ENCODE results near the gene WDFY2.

WDFY2 gene

GRCh38 chr13:51550151-51550550 lies 34.1 kb upstream of the WDFY2 start:
- H3K27ac ChIP-seq (ENCODE audit: low read depth, low read length, severe bottlenecking), result no peak overlapping the region
- WGBS, 2 experiments (ENCODE audit: insufficient coverage in 2 of 2), result no CpG with 5 or more reads among the region's 1 CpG
- H3K9me3 ChIP-seq (ENCODE audit: control insufficient read depth, low read length), result no peaks in the 10 kb centered on the region
- H3K4me1 ChIP-seq (ENCODE audit: control insufficient read depth, insufficient read depth, low read length, poor library complexity, severe bottlenecking), result no peaks in the 10 kb centered on the region
- H3K36me3 ChIP-seq (ENCODE audit: control insufficient read depth, insufficient read depth, low read length), result no peaks in the 10 kb centered on the region
- H3K4me3 ChIP-seq (ENCODE audit: extremely low read depth, insufficient read depth, low read length, poor library complexity, severe bottlenecking), result no peak overlapping the region

DNA sequence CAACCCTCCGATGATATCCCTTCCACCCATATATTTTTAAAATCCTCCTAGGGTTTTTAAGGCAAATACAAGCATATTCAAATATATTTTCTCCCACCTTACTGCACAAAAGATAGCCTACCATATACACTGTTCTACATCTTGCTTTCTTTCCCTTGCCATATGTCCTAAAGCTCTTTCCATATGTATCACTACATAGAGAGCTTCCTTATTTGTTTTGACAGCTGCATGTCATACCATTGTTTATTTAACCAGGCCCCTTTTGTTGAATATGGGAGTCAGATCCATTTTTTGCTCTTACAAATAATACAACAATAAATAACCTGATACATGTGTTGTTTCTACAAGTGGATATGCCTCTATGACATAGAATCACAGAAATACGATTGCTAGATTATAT lies 32.8 kb upstream of the WDFY2 start:
- no peak overlapping the region for H3K4me3 ChIP-seq (ENCODE audit: extremely low read depth, insufficient read depth, low read length, poor library complexity, severe bottlenecking)
- H3K36me3 ChIP-seq (ENCODE audit: control insufficient read depth, insufficient read depth, low read length), result no peaks in the 10 kb centered on the region
- no peaks in the 10 kb centered on the region for H3K9me3 ChIP-seq (ENCODE audit: control insufficient read depth, low read length)
- WGBS, 2 experiments (ENCODE audit: insufficient coverage in 2 of 2), result 90 to 93% methylated on average over 1 of the region's 2 CpGs
- no peaks in the 10 kb centered on the region for H3K4me1 ChIP-seq (ENCODE audit: control insufficient read depth, insufficient read depth, low read length, poor library complexity, severe bottlenecking)
- no peak overlapping the region for H3K27ac ChIP-seq (ENCODE audit: low read depth, low read length, severe bottlenecking)

GRCh38 chr13:51552027-51552426 lies 32.2 kb upstream of the WDFY2 start:
- 94 to 100% methylated on average over 1 to 2 of the region's 2 CpGs for WGBS, 2 experiments (ENCODE audit: insufficient coverage in 2 of 2)
- no peaks in the 10 kb centered on the region for H3K36me3 ChIP-seq (ENCODE audit: control insufficient read depth, insufficient read depth, low read length)
- no peak overlapping the region for H3K27ac ChIP-seq (ENCODE audit: low read depth, low read length, severe bottlenecking)
- no peaks in the 10 kb centered on the region for H3K9me3 ChIP-seq (ENCODE audit: control insufficient read depth, low read length)
- no peaks in the 10 kb centered on the region for H3K4me1 ChIP-seq (ENCODE audit: control insufficient read depth, insufficient read depth, low read length, poor library complexity, severe bottlenecking)
- no peak overlapping the region for H3K4me3 ChIP-seq (ENCODE audit: extremely low read depth, insufficient read depth, low read length, poor library complexity, severe bottlenecking)

- H3K4me1 ChIP-seq (ENCODE audit: control insufficient read depth, insufficient read depth, low read length, poor library complexity, severe bottlenecking), result peaks cover 7% of the 10 kb centered on the region
- no peak overlapping the region for H3K27ac ChIP-seq (ENCODE audit: low read depth, low read length, severe bottlenecking)
- WGBS, 2 experiments (ENCODE audit: insufficient coverage in 2 of 2), result 63 to 92% methylated on average over 1 of the region's 2 CpGs
- H3K9me3 ChIP-seq (ENCODE audit: control insufficient read depth, low read length), result no peaks in the 10 kb centered on the region
- no peaks in the 10 kb centered on the region for H3K36me3 ChIP-seq (ENCODE audit: control insufficient read depth, insufficient read depth, low read length)
- no peak overlapping the region for H3K4me3 ChIP-seq (ENCODE audit: extremely low read depth, insufficient read depth, low read length, poor library complexity, severe bottlenecking)
These were observed 30.7 kb upstream of the WDFY2 start for GRCh38 chr13:51553531-51553930.

DNA sequence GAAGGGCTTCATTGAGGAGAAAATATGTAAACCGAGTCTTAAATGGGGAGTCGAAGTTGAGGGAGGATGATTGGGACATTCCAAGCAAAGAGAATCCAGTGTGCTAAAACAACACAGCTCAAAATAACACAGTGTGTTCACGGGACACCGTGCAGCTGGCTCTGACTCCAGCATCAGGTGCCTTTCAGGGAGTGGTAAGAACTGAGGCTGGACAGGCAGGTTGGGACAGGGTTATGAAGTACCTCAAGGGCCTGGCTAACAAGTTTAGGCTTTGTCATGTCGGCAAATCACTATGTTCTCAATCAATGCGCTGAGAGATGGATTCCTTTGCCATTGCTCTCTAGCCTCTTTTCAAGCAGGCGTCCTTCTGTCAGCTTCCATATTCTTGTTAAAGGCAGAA lies 27.5 kb upstream of the WDFY2 start:
- H3K27ac ChIP-seq (ENCODE audit: low read depth, low read length, severe bottlenecking), result no peak overlapping the region
- no peak overlapping the region for H3K4me3 ChIP-seq (ENCODE audit: extremely low read depth, insufficient read depth, low read length, poor library complexity, severe bottlenecking)
- H3K9me3 ChIP-seq (ENCODE audit: control insufficient read depth, low read length), result no peaks in the 10 kb centered on the region
- peaks cover 7% of the 10 kb centered on the region for H3K4me1 ChIP-seq (ENCODE audit: control insufficient read depth, insufficient read depth, low read length, poor library complexity, severe bottlenecking)
- no peaks in the 10 kb centered on the region for H3K36me3 ChIP-seq (ENCODE audit: control insufficient read depth, insufficient read depth, low read length)
- WGBS, 2 experiments (ENCODE audit: insufficient coverage in 2 of 2), result 88 to 90% methylated on average over 6 to 7 of the region's 7 CpGs

DNA sequence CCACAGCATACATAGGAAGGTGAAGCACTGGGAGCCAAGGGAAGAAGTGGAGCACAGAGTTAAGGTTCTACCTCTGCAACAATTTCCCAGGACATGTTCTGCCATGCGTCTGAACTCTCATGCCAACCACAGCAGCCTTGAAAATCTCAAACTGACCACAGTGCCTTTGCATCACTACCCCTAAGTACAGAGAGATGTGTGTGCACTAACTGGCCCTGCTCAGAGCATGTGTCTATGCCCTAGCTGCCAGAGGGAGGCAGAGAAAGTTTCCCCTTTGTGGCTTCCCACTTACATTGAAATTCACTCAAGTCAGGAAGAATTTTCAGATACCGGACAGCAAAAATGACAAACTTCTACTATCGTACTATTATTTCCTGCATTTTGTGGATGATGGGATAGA lies 26.8 kb upstream of the WDFY2 start:
- Histone ChIP-seq H3K4me1 (ENCODE audit: control insufficient read depth, insufficient read depth, low read length, poor library complexity, severe bottlenecking) (peaks cover 7% of the 10 kb centered on the region), H3K9me3 (ENCODE audit: control insufficient read depth, low read length) (no peaks in the 10 kb centered on the region), H3K27ac (ENCODE audit: low read depth, low read length, severe bottlenecking) (no peak overlapping the region), H3K36me3 (ENCODE audit: control insufficient read depth, insufficient read depth, low read length) (no peaks in the 10 kb centered on the region), H3K4me3 (ENCODE audit: extremely low read depth, insufficient read depth, low read length, poor library complexity, severe bottlenecking) (no peak overlapping the region)
- WGBS, 2 experiments (ENCODE audit: insufficient coverage in 2 of 2), result no CpG with 5 or more reads among the region's 3 CpGs

- Histone ChIP-seq H3K27ac (ENCODE audit: low read depth, low read length, severe bottlenecking) (no peak overlapping the region), H3K9me3 (ENCODE audit: control insufficient read depth, low read length) (no peaks in the 10 kb centered on the region), H3K4me1 (ENCODE audit: control insufficient read depth, insufficient read depth, low read length, poor library complexity, severe bottlenecking) (peaks cover 7% of the 10 kb centered on the region), H3K4me3 (ENCODE audit: extremely low read depth, insufficient read depth, low read length, poor library complexity, severe bottlenecking) (no peak overlapping the region), H3K36me3 (ENCODE audit: control insufficient read depth, insufficient read depth, low read length) (no peaks in the 10 kb centered on the region)
- WGBS, 2 experiments (ENCODE audit: insufficient coverage in 2 of 2), result 77 to 80% methylated on average over 8 to 9 of the region's 10 CpGs
These were observed 26.2 kb upstream of the WDFY2 start for GRCh38 chr13:51557875-51558612.

DNA sequence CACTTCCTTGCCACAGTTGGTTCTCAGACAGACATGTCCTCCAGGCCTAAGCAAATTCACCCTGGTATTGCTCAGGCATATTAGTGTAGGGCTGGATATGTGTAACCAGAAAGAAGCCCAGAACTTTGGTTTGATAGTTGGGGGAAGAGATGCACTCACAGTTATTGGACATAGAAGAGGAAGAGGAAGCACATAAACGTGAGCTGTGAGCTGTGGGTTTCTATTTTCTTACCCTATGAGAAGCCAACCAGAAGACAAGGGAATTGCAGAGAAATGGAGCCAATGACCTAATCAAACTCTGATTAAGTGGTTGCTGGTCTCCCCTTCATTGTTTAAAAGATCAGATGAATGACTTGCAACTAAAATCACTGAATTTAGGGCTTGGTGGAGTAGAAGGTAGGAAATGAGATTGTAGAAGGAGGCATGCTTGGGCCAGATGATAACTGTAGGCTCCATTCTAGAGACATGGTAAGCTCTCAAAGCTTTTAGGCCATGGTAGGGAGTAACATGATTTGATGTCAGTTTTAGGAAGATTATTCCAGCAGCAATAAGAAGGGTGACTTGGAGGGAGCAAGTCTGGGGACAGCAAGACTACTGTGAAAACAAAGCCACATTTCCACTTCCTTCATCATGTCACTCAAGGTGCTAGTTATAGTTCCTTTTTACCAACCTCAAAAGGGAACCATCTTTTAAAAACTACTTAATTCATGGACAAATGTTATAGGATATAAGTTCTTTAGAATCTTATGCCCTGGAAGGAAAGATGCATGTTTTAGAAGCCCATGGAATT lies 24.1 kb upstream of the WDFY2 start:
- Histone ChIP-seq H3K4me1 (ENCODE audit: control insufficient read depth, insufficient read depth, low read length, poor library complexity, severe bottlenecking) (peaks cover 7% of the 10 kb centered on the region), H3K27ac (ENCODE audit: low read depth, low read length, severe bottlenecking) (no peak overlapping the region), H3K4me3 (ENCODE audit: extremely low read depth, insufficient read depth, low read length, poor library complexity, severe bottlenecking) (no peak overlapping the region), H3K36me3 (ENCODE audit: control insufficient read depth, insufficient read depth, low read length) (no peaks in the 10 kb centered on the region), H3K9me3 (ENCODE audit: control insufficient read depth, low read length) (no peaks in the 10 kb centered on the region)
- WGBS, 2 experiments (ENCODE audit: insufficient coverage in 2 of 2), result 100% methylated on average over 1 of the region's 1 CpG; no CpG with 5 or more reads in 1 of the 2 experiments

- H3K9me3 ChIP-seq (ENCODE audit: control insufficient read depth, low read length), result peaks cover 4% of the 10 kb centered on the region
- H3K4me1 ChIP-seq (ENCODE audit: control insufficient read depth, insufficient read depth, low read length, poor library complexity, severe bottlenecking), result peaks cover 7% of the 10 kb centered on the region
- H3K36me3 ChIP-seq (ENCODE audit: control insufficient read depth, insufficient read depth, low read length), result no peaks in the 10 kb centered on the region
- H3K4me3 ChIP-seq (ENCODE audit: extremely low read depth, insufficient read depth, low read length, poor library complexity, severe bottlenecking), result no peak overlapping the region
- 81 to 93% methylated on average over 7 of the region's 9 CpGs for WGBS, 2 experiments (ENCODE audit: insufficient coverage in 2 of 2)
- no peak overlapping the region for H3K27ac ChIP-seq (ENCODE audit: low read depth, low read length, severe bottlenecking)
These were observed 22.1 kb upstream of the WDFY2 start for GRCh38 chr13:51562011-51562671.

- Histone ChIP-seq H3K4me1 (ENCODE audit: control insufficient read depth, insufficient read depth, low read length, poor library complexity, severe bottlenecking) (no peaks in the 10 kb centered on the region), H3K27ac (ENCODE audit: low read depth, low read length, severe bottlenecking) (no peak overlapping the region), H3K36me3 (ENCODE audit: control insufficient read depth, insufficient read depth, low read length) (no peaks in the 10 kb centered on the region), H3K9me3 (ENCODE audit: control insufficient read depth, low read length) (peaks cover 7% of the 10 kb centered on the region), H3K4me3 (ENCODE audit: extremely low read depth, insufficient read depth, low read length, poor library complexity, severe bottlenecking) (no peak overlapping the region)
- 88 to 100% methylated on average over 1 to 3 of the region's 3 CpGs for WGBS, 2 experiments (ENCODE audit: insufficient coverage in 2 of 2)
These were observed 20.0 kb upstream of the WDFY2 start for GRCh38 chr13:51564252-51564651.
